Neuronal stem cell (in vitro differentiated cells): ENCODE data around the gene SLC27A5.
"Not testable (repeated sequence)": the region's sequence is repeated elsewhere in the genome, so short reads cannot be mapped to it uniquely, and the experiment has no call there.

Experiments used
- DNase-seq: peaks from one replicate; pipeline ENCODE4 v3.0.0-alpha.2; 2013; ENCODE audit warnings: low spot score
- H2AFZ ChIP-seq: one replicate; pipeline ENCODE4 v1.6.1; 2013; ENCODE audit warnings: mild to moderate bottlenecking, low read length, inconsistent platforms
- H2AK5ac ChIP-seq: 2 replicates; pipeline ENCODE4 v1.6.1; 2013; ENCODE audit warnings: low read depth, mild to moderate bottlenecking, inconsistent platforms, low read length, moderate library complexity, mixed read lengths
- H2BK120ac ChIP-seq: 2 replicates; pipeline ENCODE4 v1.6.1; 2013; ENCODE audit warnings: low read depth, mild to moderate bottlenecking, inconsistent platforms, low read length, moderate library complexity, mixed read lengths
- H2BK12ac ChIP-seq: one replicate; pipeline ENCODE4 v1.6.1; 2013; ENCODE audit warnings: low read length, inconsistent platforms
- H2BK15ac ChIP-seq: 2 replicates; pipeline ENCODE4 v1.6.1; 2013; ENCODE audit warnings: mild to moderate bottlenecking, low read length, inconsistent platforms, mixed read lengths
- H2BK5ac ChIP-seq: one replicate; pipeline ENCODE4 v1.6.1; 2013; ENCODE audit warnings: inconsistent platforms, mild to moderate bottlenecking, low read length, moderate library complexity
- H3K14ac ChIP-seq: one replicate; pipeline ENCODE4 v1.6.1; 2013; ENCODE audit warnings: low read length, inconsistent platforms
- H3K18ac ChIP-seq: 2 replicates; pipeline ENCODE4 v1.6.1; 2013; ENCODE audit warnings: low read length, inconsistent platforms
- H3K23ac ChIP-seq: 2 replicates; pipeline ENCODE4 v1.6.1; 2013; ENCODE audit warnings: low read depth, mild to moderate bottlenecking, mixed read lengths, low read length, inconsistent platforms; ENCODE audit not compliant: poor library complexity
- H3K27ac ChIP-seq: replicated peaks from 3 replicates; pipeline ENCODE4 v1.5.1; 2013; ENCODE audit warnings: low read length, inconsistent platforms
- H3K27me3 ChIP-seq, 3 experiments: 2 replicates each; pipeline ENCODE4 v1.6.1; 2013; ENCODE audit warnings: low read length in 3 of 3, mild to moderate bottlenecking in 2 of 3, inconsistent platforms in 1 of 3, low read depth in 1 of 3, mixed read lengths in 1 of 3, moderate library complexity in 1 of 3; ENCODE audit not compliant: control insufficient read depth in 3 of 3, insufficient read depth in 3 of 3
- H3K36me3 ChIP-seq, 2 donors: replicated peaks in 1 of 2; 2 replicates each; pipeline ENCODE4 v1.6.1; 2013; ENCODE audit warnings: low read length in 2 of 2; ENCODE audit not compliant: control insufficient read depth in 2 of 2, insufficient read depth in 2 of 2
- H3K4ac ChIP-seq: 2 replicates; pipeline ENCODE4 v1.6.1; 2013; ENCODE audit warnings: inconsistent platforms, mild to moderate bottlenecking, low read length, moderate library complexity
- H3K4me1 ChIP-seq, 2 donors: 1 replicate in 1 of 2; 2 replicates in 1 of 2; pipeline ENCODE4 v1.6.1; 2013; ENCODE audit warnings: low read length in 2 of 2, low read depth in 1 of 2; ENCODE audit not compliant: control insufficient read depth in 2 of 2, insufficient read depth in 1 of 2
- H3K4me2 ChIP-seq: one replicate; pipeline ENCODE4 v1.6.1; 2013; ENCODE audit warnings: mild to moderate bottlenecking, low read length, inconsistent platforms; ENCODE audit not compliant: insufficient read depth, poor library complexity, severe bottlenecking
- H3K4me3 ChIP-seq, 2 donors: 2 replicates each; pipeline ENCODE4 v1.5.1; 2013; ENCODE audit warnings: low read length in 2 of 2, mild to moderate bottlenecking in 2 of 2, inconsistent platforms in 1 of 2, moderate library complexity in 1 of 2
- H3K79me1 ChIP-seq: one replicate; pipeline ENCODE4 v1.6.1; 2013; ENCODE audit warnings: low read depth, mild to moderate bottlenecking, inconsistent platforms, low read length, moderate library complexity
- H3K9ac ChIP-seq: one replicate; pipeline ENCODE4 v1.6.1; 2013; ENCODE audit warnings: mild to moderate bottlenecking, low read depth, low read length, inconsistent platforms; ENCODE audit not compliant: poor library complexity
- H3K9me3 ChIP-seq, 2 donors: replicated peaks in 1 of 2; 2 replicates each; pipeline versions ENCODE3 to v1.6.1; 2013; ENCODE audit warnings: low read length in 2 of 2, mild to moderate bottlenecking in 2 of 2, inconsistent platforms in 1 of 2, low read depth in 1 of 2, mixed read lengths in 1 of 2, moderate library complexity in 1 of 2; ENCODE audit not compliant: control insufficient read depth in 2 of 2, insufficient read depth in 1 of 2
- H4K8ac ChIP-seq: one replicate; pipeline ENCODE4 v1.6.1; 2013; ENCODE audit warnings: low read depth, mild to moderate bottlenecking, inconsistent platforms, low read length, moderate library complexity
- H4K91ac ChIP-seq: one replicate; pipeline ENCODE4 v1.6.1; 2013; ENCODE audit warnings: low read length, low read depth, mild to moderate bottlenecking, inconsistent platforms; ENCODE audit not compliant: poor library complexity
- WGBS, 2 donors: extraction: QIAGEN DNeasy Blood & Tissue Kit; methylation state at CpG; one replicate each; pipeline ENCODE4 v1.1.7; 2013; ENCODE audit warnings: missing lambda C conversion rate in 2 of 2, mixed read lengths in 1 of 2; ENCODE audit not compliant: insufficient read length in 2 of 2, insufficient replicate concordance in 1 of 2; ENCODE audit errors: extremely low coverage in 2 of 2; 5-methylcytosine and 5-hydroxymethylcytosine counted together

Gene SLC27A5

DNA sequence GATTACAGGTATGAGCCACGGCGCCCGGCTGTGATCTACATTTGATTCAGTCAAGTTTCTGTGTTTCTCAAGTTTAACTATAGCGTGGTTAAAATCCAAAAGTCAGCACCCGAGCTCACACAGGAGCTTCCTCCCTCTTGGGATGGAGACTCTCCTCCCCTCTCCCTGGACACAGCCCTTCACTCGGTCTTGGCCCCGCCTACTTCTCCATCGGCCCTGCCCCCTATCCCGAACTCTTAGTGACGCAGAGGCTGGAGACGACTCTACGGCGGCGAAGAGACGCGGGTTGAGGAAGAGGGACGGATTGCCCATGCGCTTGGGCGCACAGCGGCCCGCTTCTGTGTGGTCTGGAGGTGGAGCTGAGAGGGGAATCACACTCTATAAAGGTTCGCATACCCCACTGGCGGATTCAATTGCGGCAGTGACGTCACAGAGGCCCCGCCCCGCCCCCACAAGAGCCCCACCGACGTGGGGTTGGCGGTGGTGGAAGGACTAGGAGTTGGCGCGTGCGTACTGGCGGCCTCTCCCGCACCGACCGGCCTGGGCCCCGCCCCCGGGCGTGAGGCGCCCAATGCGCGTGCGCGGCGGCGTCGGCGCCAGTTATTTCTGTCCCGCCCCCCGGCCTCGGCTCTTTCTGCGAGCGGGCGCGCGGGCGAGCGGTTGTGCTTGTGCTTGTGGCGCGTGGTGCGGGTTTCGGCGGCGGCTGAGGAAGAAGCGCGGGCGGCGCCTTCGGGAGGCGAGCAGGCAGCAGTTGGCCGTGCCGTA is 32.2 kb upstream of the SLC27A5 start, which contains the start of gene TRIM28:
Gene TRIM28 (plus strand): TSS at position 239 of the 765 bp plus-strand sequence. CDS start 694 bp downstream, outside the sequence.
- peaks cover 36 to 41% of the 10 kb centered on the region in 2 donors for H3K36me3 ChIP-seq
- peak within 1 kb of the TSS; percentile 96 for H2BK5ac ChIP-seq
- H3K14ac ChIP-seq, result peak within 1 kb of the TSS; percentile 89
- H4K8ac ChIP-seq, result peak within 1 kb of the TSS; percentile 23
- peak within 1 kb of the TSS; percentile 83 for H2BK120ac ChIP-seq
- H3K9ac ChIP-seq, result peak within 1 kb of the TSS; percentile 100
- H3K27ac ChIP-seq, result peak within 1 kb of the TSS; percentile 98
- H3K23ac ChIP-seq, result peak within 1 kb of the TSS; percentile 100
- no peak within 1 kb of the TSS for H2BK12ac ChIP-seq
- peak; percentile 98 for DNase-seq
- H2AFZ ChIP-seq, result peak within 1 kb of the TSS; percentile 60
- no CpG with 5 or more reads among the region's 73 CpGs for WGBS, 2 donors
- H3K9me3 ChIP-seq, result peaks cover 0 to 2% of the 10 kb centered on the region in 2 donors
- peak within 1 kb of the TSS; percentile 98 for H3K4ac ChIP-seq
- peak within 1 kb of the TSS; percentile 84 for H2AK5ac ChIP-seq
- peak within 1 kb of the TSS; percentile 96 for H2BK15ac ChIP-seq
- peak within 1 kb of the TSS; percentile 100 for H3K18ac ChIP-seq
- peak within 1 kb of the TSS; percentile 96 for H3K4me2 ChIP-seq
- H3K4me3 ChIP-seq, result peak within 1 kb of the TSS; percentile 75 to 99
- H4K91ac ChIP-seq, result peak within 1 kb of the TSS; percentile 53
- H3K79me1 ChIP-seq, result peaks cover 18% of the 10 kb centered on the region
- H3K4me1 ChIP-seq, result peaks cover 15 to 16% of the 10 kb centered on the region in 2 donors
- peaks cover 0 to 20% (median 5%) of the 10 kb centered on the region in 3 experiments for H3K27me3 ChIP-seq

GRCh38 chr19:58542641-58543372 is 31.0 kb upstream of the SLC27A5 start:
- WGBS, 2 donors, result no CpG with 5 or more reads among the region's 18 CpGs
- not testable (repeated sequence) for DNase-seq, H3K4me2 ChIP-seq, H4K91ac ChIP-seq, H3K14ac ChIP-seq, H3K4ac ChIP-seq, H2BK5ac ChIP-seq, H3K18ac ChIP-seq, H3K9ac ChIP-seq, H2BK120ac ChIP-seq, H2BK15ac ChIP-seq, H3K27ac ChIP-seq, H3K9me3 ChIP-seq, H2AFZ ChIP-seq, H3K23ac ChIP-seq, H4K8ac ChIP-seq
- Histone ChIP-seq H3K4me3 (peak overlapping the region in 1 of 2 donors; percentile 75), H3K79me1 (peaks cover 14% of the 10 kb centered on the region), H3K27me3 (peaks cover 0 to 23% (median 11%) of the 10 kb centered on the region in 3 experiments), H2BK12ac (peak overlapping the region; percentile 90), H2AK5ac (peak overlapping the region; percentile 56), H3K36me3 (peaks cover 25 to 29% of the 10 kb centered on the region in 2 donors), H3K4me1 (peaks cover 19 to 21% of the 10 kb centered on the region in 2 donors)

DNA sequence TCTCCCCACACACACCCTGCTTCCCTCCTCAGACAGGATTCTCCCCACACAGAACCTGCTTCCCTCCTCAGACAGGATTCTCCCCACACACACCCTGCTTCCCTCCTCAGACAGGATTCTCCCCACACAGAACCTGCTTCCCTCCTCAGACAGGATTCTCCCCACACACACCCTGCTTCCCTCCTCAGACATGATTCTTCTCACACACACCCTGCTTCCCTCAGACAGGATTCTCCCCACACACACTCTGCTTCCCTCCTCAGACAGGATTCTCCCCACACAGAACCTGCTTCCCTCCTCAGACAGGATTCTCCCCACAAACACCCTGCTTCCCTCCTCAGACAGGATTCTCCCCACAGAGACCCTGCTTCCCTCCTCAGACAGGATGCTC is 27.4 kb upstream of the SLC27A5 start:
- not testable (repeated sequence) for H3K14ac ChIP-seq, H3K79me1 ChIP-seq, H2BK15ac ChIP-seq, H3K9me3 ChIP-seq, H2BK5ac ChIP-seq, DNase-seq, H3K4me3 ChIP-seq, H3K23ac ChIP-seq, H2BK120ac ChIP-seq, H3K18ac ChIP-seq, H4K8ac ChIP-seq, H3K27ac ChIP-seq, H3K9ac ChIP-seq, H2BK12ac ChIP-seq, H3K36me3 ChIP-seq, H3K4me2 ChIP-seq, H2AFZ ChIP-seq, H2AK5ac ChIP-seq, H3K4me1 ChIP-seq, H4K91ac ChIP-seq, H3K4ac ChIP-seq
- H3K27me3 ChIP-seq, result peaks cover 0 to 23% (median 17%) of the 10 kb centered on the region in 3 experiments
